Neural cell (in vitro differentiated cells): ENCODE measurements around the gene NRBP1. TPM values are rescaled to one million over a fixed set of nuclear protein-coding genes. Genes with fewer than 3 reads are reported as not detected.

ENCODE experiments used
- H2AFZ ChIP-seq: fragments of 200-600, 300-800 bp; sonication (generic), shearing (Covaris generic); 2 replicates; pipeline ENCODE4 v1.6.0; 2014; ENCODE audit warnings: low read depth, mild to moderate bottlenecking, antibody characterized with exemption, low read length, moderate library complexity
- H3F3A ChIP-seq: fragments of 200-600 bp; shearing (Covaris generic); 2 replicates; pipeline ENCODE4 v1.6.1; 2016; ENCODE audit warnings: mild to moderate bottlenecking, moderate library complexity, mixed read lengths, antibody characterized with exemption, low read length; ENCODE audit not compliant: insufficient read depth, poor library complexity, severe bottlenecking
- H3K27ac ChIP-seq: fragments of 200-600, 300-800 bp; sonication (generic), shearing (Covaris generic); 2 replicates; pipeline ENCODE4 v1.5.1; 2014; ENCODE audit warnings: mild to moderate bottlenecking, low read length, moderate library complexity
- H3K27me3 ChIP-seq: fragments of 300-800, 200-600 bp; sonication (generic), shearing (Covaris generic); 2 replicates; pipeline ENCODE4 v1.6.0; 2014; ENCODE audit warnings: mild to moderate bottlenecking, low read depth, low read length, moderate library complexity; ENCODE audit not compliant: insufficient read depth
- H3K36me3 ChIP-seq: fragments of 300-800, 200-600 bp; sonication (generic), shearing (Covaris generic); 2 replicates; pipeline ENCODE4 v1.5.1; 2014; ENCODE audit warnings: mild to moderate bottlenecking, antibody characterized with exemption, low read length, moderate library complexity; ENCODE audit not compliant: insufficient read depth
- H3K4me2 ChIP-seq: fragments of 300-800, 200-600 bp; sonication (generic), shearing (Covaris generic); 2 replicates; pipeline ENCODE4 v1.6.0; 2014; ENCODE audit warnings: mild to moderate bottlenecking, low read length
- H3K4me3 ChIP-seq: fragments of 300-800, 200-600 bp; sonication (generic), shearing (Covaris generic); 2 replicates; pipeline ENCODE4 v1.5.1; 2014; ENCODE audit warnings: mild to moderate bottlenecking, low read length, moderate library complexity
- H3K79me2 ChIP-seq: fragments of 200-600 bp; shearing (Covaris generic); replicated peaks from 2 replicates; pipeline ENCODE4 v1.6.0; 2014; ENCODE audit warnings: mild to moderate bottlenecking, low read length, moderate library complexity; ENCODE audit not compliant: insufficient read depth
- H3K9ac ChIP-seq: fragments of 300-800, 200-600 bp; sonication (generic), shearing (Covaris generic); 2 replicates; pipeline ENCODE4 v1.6.1; 2016; ENCODE audit warnings: mild to moderate bottlenecking, low read length, mixed read lengths
- H3K9me2 ChIP-seq: fragments of 200-600 bp; shearing (Covaris generic); 2 replicates; pipeline ENCODE4 v1.6.1; 2016; ENCODE audit warnings: mild to moderate bottlenecking, low read length, mixed read lengths; ENCODE audit not compliant: insufficient read depth
- H3K9me3 ChIP-seq: fragments of 200-600, 300-800 bp; sonication (generic), shearing (Covaris generic); 2 replicates; pipeline ENCODE4 v1.6.1; 2016; ENCODE audit warnings: mild to moderate bottlenecking, mixed run types, low read length, moderate library complexity, mixed read lengths
- H4K20me1 ChIP-seq: fragments of 200-600 bp; shearing (Covaris generic); 2 replicates; pipeline ENCODE4 v1.6.1; 2016; ENCODE audit warnings: mild to moderate bottlenecking, mixed run types; ENCODE audit not compliant: insufficient read depth
- CTCF ChIP-seq: fragments of 450-650 bp; IDR thresholded peaks from 2 replicates; pipeline ENCODE4 v1.5.1; 2014; ENCODE audit warnings: antibody characterized with exemption, mild to moderate bottlenecking, moderate library complexity; ENCODE audit not compliant: poor library complexity, severe bottlenecking
- EP300 ChIP-seq: fragments of 450-650 bp; conservative IDR thresholded peaks from 2 replicates; pipeline ENCODE4 v1.6.1; 2014; ENCODE audit warnings: antibody characterized with exemption, mild to moderate bottlenecking, moderate library complexity; ENCODE audit not compliant: poor library complexity, severe bottlenecking
- EZH2 ChIP-seq: fragments of 200-600, 300-800 bp; shearing (Covaris generic), sonication (generic); IDR thresholded peaks from 2 replicates; pipeline ENCODE4 v1.6.1; 2014; ENCODE audit warnings: antibody characterized with exemption, low read length, borderline replicate concordance, mild to moderate bottlenecking; ENCODE audit not compliant: insufficient read depth, poor library complexity, severe bottlenecking
- MXI1 ChIP-seq: fragments of 450-650 bp; conservative IDR thresholded peaks from 2 replicates; pipeline ENCODE4 v1.6.1; 2014; ENCODE audit warnings: antibody characterized with exemption, mild to moderate bottlenecking; ENCODE audit not compliant: poor library complexity, severe bottlenecking
- POLR2AphosphoS5 ChIP-seq: IDR thresholded peaks from 2 replicates; pipeline ENCODE4 v1.6.1; 2012
- RAD21 ChIP-seq: fragments of 450-650 bp; conservative IDR thresholded peaks from 2 replicates; pipeline ENCODE4 v1.6.1; 2014; ENCODE audit warnings: antibody characterized with exemption, mild to moderate bottlenecking, moderate library complexity
- SMC3 ChIP-seq: fragments of 450-650 bp; conservative IDR thresholded peaks from 2 replicates; pipeline ENCODE4 v1.6.1; 2014; ENCODE audit warnings: antibody characterized with exemption, mild to moderate bottlenecking, moderate library complexity; ENCODE audit not compliant: poor library complexity
- TAF1 ChIP-seq: IDR thresholded peaks from 2 replicates; pipeline ENCODE4 v1.6.1; 2012; ENCODE audit warnings: low read depth
- polyA minus RNA-seq: library from RNA; depleted of rRNA, polyadenylated mRNA; stranded (reverse); fragments of >200 nt; gene quantifications from 2 replicates; pipeline ENCODE4 v1.2.3, GENCODE V29; 2014
- polyA plus RNA-seq: library from polyadenylated mRNA; depleted of rRNA; stranded (reverse); fragments of >200 nt; gene quantifications from 2 replicates; pipeline ENCODE4 v1.2.3, GENCODE V29; 2014
- TF ChIP-seq, protein P1 (sequence below): IDR thresholded peaks from 2 replicates; pipeline ENCODE4 v1.6.1; 2012; ENCODE audit warnings: borderline replicate concordance

Gene NRBP1
- polyA plus RNA-seq = 115 and 161 TPM in 2 replicates
- polyA minus RNA-seq = 102 and 109 TPM in 2 replicates

- Histone ChIP-seq H3K36me3 (no peaks in the 10 kb centered on the region), H4K20me1 (peaks cover 17% of the 10 kb centered on the region), H3K4me2 (peak within 1 kb of the TSS; percentile 77), H3K4me3 (peak within 1 kb of the TSS; percentile 94), H3K9me3 (no peaks in the 10 kb centered on the region), H3K79me2 (peaks cover 35% of the 10 kb centered on the region), H3K9me2 (no peaks in the 10 kb centered on the region), H3K27me3 (no peaks in the 10 kb centered on the region), H2AFZ (peak within 1 kb of the TSS; percentile 67), H3F3A (no peaks in the 10 kb centered on the region), H3K27ac (peak within 1 kb of the TSS; percentile 98), H3K9ac (peak within 1 kb of the TSS; percentile 95)
- TF ChIP-seq RAD21 (peak; percentile 34), POLR2AphosphoS5 (peak; percentile 96), EZH2 (no peak), TAF1 (peak; percentile 75), MXI1 (peak; percentile 60), CTCF (no peak), EP300 (peak; percentile 65), SMC3 (peak; percentile 33)
- TF ChIP-seq, protein P1, sequence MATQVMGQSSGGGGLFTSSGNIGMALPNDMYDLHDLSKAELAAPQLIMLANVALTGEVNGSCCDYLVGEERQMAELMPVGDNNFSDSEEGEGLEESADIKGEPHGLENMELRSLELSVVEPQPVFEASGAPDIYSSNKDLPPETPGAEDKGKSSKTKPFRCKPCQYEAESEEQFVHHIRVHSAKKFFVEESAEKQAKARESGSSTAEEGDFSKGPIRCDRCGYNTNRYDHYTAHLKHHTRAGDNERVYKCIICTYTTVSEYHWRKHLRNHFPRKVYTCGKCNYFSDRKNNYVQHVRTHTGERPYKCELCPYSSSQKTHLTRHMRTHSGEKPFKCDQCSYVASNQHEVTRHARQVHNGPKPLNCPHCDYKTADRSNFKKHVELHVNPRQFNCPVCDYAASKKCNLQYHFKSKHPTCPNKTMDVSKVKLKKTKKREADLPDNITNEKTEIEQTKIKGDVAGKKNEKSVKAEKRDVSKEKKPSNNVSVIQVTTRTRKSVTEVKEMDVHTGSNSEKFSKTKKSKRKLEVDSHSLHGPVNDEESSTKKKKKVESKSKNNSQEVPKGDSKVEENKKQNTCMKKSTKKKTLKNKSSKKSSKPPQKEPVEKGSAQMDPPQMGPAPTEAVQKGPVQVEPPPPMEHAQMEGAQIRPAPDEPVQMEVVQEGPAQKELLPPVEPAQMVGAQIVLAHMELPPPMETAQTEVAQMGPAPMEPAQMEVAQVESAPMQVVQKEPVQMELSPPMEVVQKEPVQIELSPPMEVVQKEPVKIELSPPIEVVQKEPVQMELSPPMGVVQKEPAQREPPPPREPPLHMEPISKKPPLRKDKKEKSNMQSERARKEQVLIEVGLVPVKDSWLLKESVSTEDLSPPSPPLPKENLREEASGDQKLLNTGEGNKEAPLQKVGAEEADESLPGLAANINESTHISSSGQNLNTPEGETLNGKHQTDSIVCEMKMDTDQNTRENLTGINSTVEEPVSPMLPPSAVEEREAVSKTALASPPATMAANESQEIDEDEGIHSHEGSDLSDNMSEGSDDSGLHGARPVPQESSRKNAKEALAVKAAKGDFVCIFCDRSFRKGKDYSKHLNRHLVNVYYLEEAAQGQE = peak; percentile 85
Observed at GRCh38 chr2:27428213-27428977, at the start of gene NRBP1. Gene NRBP1 (plus strand): TSS chr2:27428631. CDS start chr2:27433274, 4,643 bp downstream.

DNA sequence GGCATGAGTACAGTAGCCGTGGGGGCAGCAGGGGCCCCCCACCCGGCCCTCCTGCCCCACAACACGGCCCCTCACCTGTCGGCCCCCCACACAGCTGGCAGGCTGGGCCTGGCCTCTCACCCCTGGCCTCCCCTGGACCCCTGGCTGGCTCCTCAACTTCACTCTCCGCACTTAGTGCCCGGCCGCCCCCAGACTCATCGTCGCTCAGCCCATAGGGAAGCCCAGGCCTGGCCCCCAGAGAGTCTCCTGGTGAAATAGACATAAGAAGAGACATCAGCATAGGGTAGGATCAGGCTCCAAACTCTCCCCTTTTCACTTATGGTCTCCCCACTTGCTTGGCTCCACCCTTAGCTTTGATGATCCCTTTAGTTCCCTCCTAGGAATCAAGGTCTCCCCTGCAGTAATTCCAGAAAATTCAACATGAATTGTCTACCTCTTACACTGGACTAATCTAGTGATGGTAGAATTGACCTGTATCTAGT is 49.6 kb upstream of the NRBP1 start:
- H3K36me3 ChIP-seq = no peaks in the 10 kb centered on the region
- H3K9me2 ChIP-seq = no peaks in the 10 kb centered on the region
- peak overlapping the region; percentile 84 for H3K9ac ChIP-seq
- peaks cover 12% of the 10 kb centered on the region for H3K79me2 ChIP-seq
- no peaks in the 10 kb centered on the region for H3K9me3 ChIP-seq
- H4K20me1 ChIP-seq = no peaks in the 10 kb centered on the region
- no peak overlapping the region for H3K27ac ChIP-seq
- H3K27me3 ChIP-seq = no peaks in the 10 kb centered on the region
- no peak for TF ChIP-seq RAD21
- TF ChIP-seq MXI1 = no peak
- no peak for TF ChIP-seq EP300
- TF ChIP-seq TAF1 = no peak
- TF ChIP-seq SMC3 = no peak
- no peak for TF ChIP-seq EZH2
- no peak for TF ChIP-seq POLR2AphosphoS5
- TF ChIP-seq, protein P1 = no peak
- no peak for TF ChIP-seq CTCF
- H3F3A ChIP-seq = no peaks in the 10 kb centered on the region
- H2AFZ ChIP-seq = no peak overlapping the region
- peak overlapping the region; percentile 72 for H3K4me3 ChIP-seq
- H3K4me2 ChIP-seq = peak overlapping the region; percentile 91
